GM12878 (cell line): ENCODE measurements around the gene NOL4L. TPM values are rescaled to one million over a fixed set of nuclear protein-coding genes. Genes with fewer than 3 reads are reported as not detected.

ENCODE experiments used
- ATAC-seq: fragments of 200-7000 bp; cut with Tn5 transposase; 3 replicates; pipeline ENCODE4 v1.9.1; 2020; ENCODE audit warnings: mild to moderate bottlenecking, moderate library complexity
- BruUV-seq: library from RNA; stranded (reverse); fragments of 400-500 nt; replicated peaks from 2 replicates; lab custom pipeline; 2021; lab: Mats Ljungman, UMichigan
- CTCF ChIA-PET: fragments of 300-600 bp; sonication (Branson Sonifier 250); formaldehyde crosslinking; extraction: SDS; loops from one replicate; lab custom pipeline; 2021; ENCODE audit warnings: inconsistent platforms; lab: Yijun Ruan, JAX
- POLR2A ChIA-PET: fragments of 350-600 bp; formaldehyde crosslinking; extraction: SDS; loops from one replicate; lab custom pipeline; 2021; ENCODE audit warnings: inconsistent platforms; lab: Charles Lee
- RAD21 ChIA-PET: fragments of 300-600 bp; sonication (Branson Sonifier 250); formaldehyde crosslinking; loops from one replicate; lab custom pipeline; 2023; ENCODE audit warnings: antibody characterized with exemption; ENCODE audit not compliant: unreplicated experiment; lab: Charles Lee
- SMC1A ChIA-PET: fragments of 300-600 bp; sonication (Branson Sonifier 250); formaldehyde crosslinking; loops from one replicate; lab custom pipeline; 2023; ENCODE audit not compliant: unreplicated experiment, uncharacterized antibody; lab: Charles Lee
- DNase-seq: peaks from one replicate; pipeline ENCODE4 v3.0.0-alpha.2; 2011; ENCODE audit warnings: low read depth, low spot score
- FAIRE-seq: peaks from 3 replicates; lab custom pipeline; 2011; peaks lifted over from hg19 to GRCh38; lab: Jason Lieb, UNC
- H2AFZ ChIP-seq: 2 replicates; pipeline ENCODE4 v1.6.0; 2011; ENCODE audit warnings: low read depth, low read length, control low read depth; ENCODE audit not compliant: control insufficient read depth
- H3K27ac ChIP-seq: 2 replicates; pipeline ENCODE4 v1.5.1; 2011; ENCODE audit warnings: control low read depth; ENCODE audit not compliant: control insufficient read depth, insufficient read depth
- H3K27me3 ChIP-seq, 2 experiments: replicated peaks in 1 of 2; 2 replicates each; pipeline versions ENCODE4 v1.6.0 to v1.6.1; 2011; ENCODE audit warnings: low read length in 1 of 2; ENCODE audit not compliant: control insufficient read depth in 2 of 2, insufficient read depth in 2 of 2
- H3K36me3 ChIP-seq, 2 experiments: 2 replicates each; pipeline ENCODE4 v1.5.1; 2011; ENCODE audit warnings: low read length in 1 of 2; ENCODE audit not compliant: control insufficient read depth in 2 of 2, insufficient read depth in 2 of 2
- H3K4me1 ChIP-seq: 2 replicates; pipeline ENCODE4 v1.6.1; 2011; ENCODE audit warnings: mild to moderate bottlenecking, low read length, moderate library complexity, mixed read lengths; ENCODE audit not compliant: control insufficient read depth, insufficient read depth
- H3K4me2 ChIP-seq: 2 replicates; pipeline ENCODE4 v1.6.0; 2011; ENCODE audit warnings: control low read depth; ENCODE audit not compliant: control insufficient read depth, insufficient read depth
- H3K4me3 ChIP-seq: fragments of 200-600 bp; sonication (generic); 2 replicates; pipeline ENCODE4 v1.5.1; 2016
- H3K79me2 ChIP-seq: 2 replicates; pipeline ENCODE4 v1.6.0; 2011; ENCODE audit warnings: low read length; ENCODE audit not compliant: control insufficient read depth, insufficient read depth
- H3K9ac ChIP-seq: 2 replicates; pipeline ENCODE4 v1.8.0; 2011; ENCODE audit warnings: low read length, control low read depth, mixed read lengths; ENCODE audit not compliant: control insufficient read depth, insufficient read depth
- H3K9me3 ChIP-seq: replicated peaks from 3 replicates; pipeline ENCODE4 v1.5.1; 2011; ENCODE audit warnings: mild to moderate bottlenecking, low read length; ENCODE audit not compliant: control insufficient read depth, insufficient read depth
- H4K20me1 ChIP-seq: 2 replicates; pipeline ENCODE4 v1.6.0; 2011; ENCODE audit not compliant: control insufficient read depth, insufficient read depth
- ATF3 ChIP-seq: IDR thresholded peaks from 2 replicates; pipeline ENCODE4 v1.6.1; 2011; ENCODE audit warnings: low read depth, mild to moderate bottlenecking, low read length, moderate library complexity, borderline replicate concordance; ENCODE audit errors: extremely low read depth
- CBFB ChIP-seq: IDR thresholded peaks from 2 replicates; pipeline ENCODE4 v1.6.1; 2016; ENCODE audit warnings: antibody characterized with exemption, low read depth
- CHD1 ChIP-seq: IDR thresholded peaks from 2 replicates; pipeline ENCODE4 v1.6.1; 2012; ENCODE audit warnings: low read depth, low read length, improper control_type of control experiment
- CUX1 ChIP-seq: IDR thresholded peaks from 2 replicates; pipeline ENCODE4 v1.6.1; 2012; ENCODE audit warnings: improper control_type of control experiment, low read depth, low read length; ENCODE audit not compliant: insufficient replicate concordance
- EED ChIP-seq: sonication (generic); IDR thresholded peaks from 2 replicates; pipeline ENCODE4 v1.6.1; 2016; ENCODE audit warnings: antibody characterized with exemption, low read depth
- EGR1 ChIP-seq, 2 experiments: IDR thresholded peaks; 1 replicate in 1 of 2; 2 replicates in 1 of 2; pipeline ENCODE4 v1.6.1; 2011 to 2012; ENCODE audit warnings: low read depth in 2 of 2, low read length in 2 of 2, borderline replicate concordance in 1 of 2, mild to moderate bottlenecking in 1 of 2, moderate library complexity in 1 of 2
- EZH2 ChIP-seq: IDR thresholded peaks from 2 replicates; pipeline ENCODE4 v1.6.1; 2012; ENCODE audit warnings: low read depth, mild to moderate bottlenecking, control low read depth, inconsistent platforms, low read length, borderline replicate concordance; ENCODE audit not compliant: control insufficient read depth
- JUNB ChIP-seq: IDR thresholded peaks from 2 replicates; pipeline ENCODE4 v1.6.1; 2016; ENCODE audit warnings: antibody characterized with exemption, mild to moderate bottlenecking
- PAX8 ChIP-seq: fragments of 450-650 bp; IDR thresholded peaks from 2 replicates; pipeline ENCODE4 v1.6.1; 2017; ENCODE audit warnings: mild to moderate bottlenecking, moderate library complexity
- PRDM15 ChIP-seq: fragments of 450-650 bp; formaldehyde crosslinking; IDR thresholded peaks from 2 replicates; pipeline ENCODE4 v1.4.0; 2020; ENCODE audit warnings: mild to moderate bottlenecking, moderate library complexity
- SIX5 ChIP-seq: IDR thresholded peaks from 2 replicates; pipeline ENCODE4 v1.6.1; 2011; ENCODE audit warnings: mild to moderate bottlenecking, low read depth, low read length, moderate library complexity; ENCODE audit not compliant: severe bottlenecking
- SPI1 ChIP-seq: IDR thresholded peaks from 2 replicates; pipeline ENCODE4 v1.6.1; 2011; ENCODE audit warnings: low read depth, mild to moderate bottlenecking, low read length, moderate library complexity, borderline replicate concordance; ENCODE audit not compliant: insufficient read depth
- STAT3 ChIP-seq: IDR thresholded peaks from 2 replicates; pipeline ENCODE4 v1.6.1; 2011; ENCODE audit warnings: low read depth, low read length, improper control_type of control experiment
- USF2 ChIP-seq: IDR thresholded peaks from 2 replicates; pipeline ENCODE4 v1.6.1; 2011; ENCODE audit warnings: low read depth, low read length, improper control_type of control experiment, borderline replicate concordance
- ZNF217 ChIP-seq: fragments of 450-650 bp; IDR thresholded peaks from 2 replicates; pipeline ENCODE4 v1.6.1; 2017; ENCODE audit warnings: antibody characterized with exemption, mild to moderate bottlenecking
- WGBS: methylation state at CpG from one replicate; pipeline ENCODE4 v1.1.6; 2016; ENCODE audit warnings: low lambda C conversion rate; ENCODE audit not compliant: insufficient replicate concordance, insufficient coverage; ENCODE audit errors: missing lambda C conversion rate; 5-methylcytosine and 5-hydroxymethylcytosine counted together
- in situ Hi-C: fragments of 300-500 bp; cut with MboI; formaldehyde crosslinking; loops from 9 replicates; pipeline ENCODE4 v1.14.3; 2018; ENCODE audit warnings: mixed read lengths
- intact Hi-C: fragments of 100-400 bp; cut with micrococcal nuclease; formaldehyde crosslinking; loops from one replicate; pipeline ENCODE4 v1.14.2; 2022; ENCODE audit not compliant: unreplicated experiment
- polyA plus RNA-seq, 11 experiments: library from polyadenylated mRNA; depleted of rRNA in 4 of 11; unstranded in 6 of 11; stranded (reverse) in 5 of 11; fragments of >200 nt; fragmentation: Nextera tagmentation in 4 of 11; fragmentation: Illumina TruSeq in 1 of 11; extraction: Ambion mirVana in 4 of 11; extraction: Trizol in 1 of 11; gene quantifications; 1 replicate in 1 of 11; 2 replicates in 10 of 11; pipeline versions ENCODE4 v1.2.1 to v1.2.3, GENCODE V29; 2011 to 2016; ENCODE audit warnings: inconsistent platforms in 2 of 11, missing spikeins in 2 of 11, low read depth in 1 of 11
- total RNA-seq, 4 experiments: library from RNA; depleted of rRNA in 3 of 4; stranded (reverse); fragments of >200 nt in 3 of 4; fragmentation: Illumina TruSeq in 1 of 4; extraction: Trizol in 1 of 4; gene quantifications; 2 replicates each; pipeline versions ENCODE4 v1.2.1 to v1.2.3, GENCODE V29; 2013 to 2021

The NOL4L gene
- total and polyA plus RNA-seq, 10 of the 15 experiments (the other 5 are each of a cell fraction or from before 2014, with no cell fraction given): 2.3 to 24.0 (median 8.0) TPM

GRCh38 chr20:32614303-32614702 lies 29.2 kb upstream of the NOL4L start:
- intact Hi-C loops (no loop called here), in situ Hi-C loops (no loop called here)
- Histone ChIP-seq H3K4me2 (no peak overlapping the region), H3K9ac (no peak overlapping the region), H3K4me3 (no peak overlapping the region), H3K79me2 (no peaks in the 10 kb centered on the region), H2AFZ (no peak overlapping the region), H4K20me1 (no peaks in the 10 kb centered on the region), H3K4me1 (no peaks in the 10 kb centered on the region), H3K27ac (no peak overlapping the region), H3K36me3 (no peaks in the 10 kb centered on the region), H3K9me3 (no peaks in the 10 kb centered on the region; the same call in 2 of the 3 replicates), H3K27me3 (no peaks in the 10 kb centered on the region; a peak in 1 of 4 replicates)
- DNase-seq: no peak
- ATAC-seq: no peak
- FAIRE-seq: no peak
- ChIA-PET SMC1A (no interaction called here), POLR2A (no interaction called here), CTCF (no interaction called here), RAD21 (no interaction called here)
- BruUV-seq: no TSS peak
- 86% methylated on average over 1 of the region's 1 CpG for WGBS
- TF ChIP-seq EZH2 (no peak), STAT3 (no peak), SPI1 (no peak), USF2 (no peak), SIX5 (no peak), ZNF217 (no peak), EED (no peak), PRDM15 (CRISPR knock-in tag) (no peak), PAX8 (no peak), EGR1 (IDR thresholded peaks at IDR 0.05; ENCODE audit: borderline replicate concordance in 1 of 2, low read depth in 2 of 2, low read length in 2 of 2) (no peak), CUX1 (no peak), CBFB (no peak), ATF3 (no peak), JUNB (no peak), CHD1 (no peak)
